K562 (cell line): Measurements from ENCODE around the gene INPP5K. TPM values are rescaled to one million over a fixed set of nuclear protein-coding genes. Genes with fewer than 3 reads are reported as not detected.
A peak's percentile ranks its signal among the peaks of the same experiment; 100 is the strongest.

Source experiments
- ATF7 ChIP-seq: fragments of 450-650 bp; IDR thresholded peaks from 2 replicates; pipeline ENCODE4 v1.7.1; 2014; ENCODE audit warnings: mild to moderate bottlenecking, moderate library complexity
- CBFA2T2 ChIP-seq: fragments of 450-650 bp; conservative IDR thresholded peaks from 2 replicates; pipeline ENCODE4 v1.6.1; 2017; ENCODE audit warnings: mild to moderate bottlenecking
- CREB3 ChIP-seq: fragments of 450-650 bp; conservative IDR thresholded peaks from 2 replicates; pipeline ENCODE4 v1.6.1; 2016; ENCODE audit warnings: missing genetic modification characterization, low read depth, mild to moderate bottlenecking, missing compliant biosample characterization, moderate library complexity
- DPF2 ChIP-seq: fragments of 450-650 bp; IDR thresholded peaks from 2 replicates; pipeline ENCODE4 v1.6.1; 2016
- E2F3 ChIP-seq: fragments of 250-450 bp; sonication (Bioruptor Pico); IDR thresholded peaks from 2 replicates; pipeline ENCODE4 v1.4.0; 2020; ENCODE audit warnings: mild to moderate bottlenecking
- EGR1 ChIP-seq: fragments of 450-650 bp; conservative IDR thresholded peaks from 2 replicates; pipeline ENCODE4 v1.6.1; 2017; ENCODE audit warnings: mild to moderate bottlenecking
- FOSL1 ChIP-seq: fragments of 200-800 bp; sonication (Bioruptor generic); conservative IDR thresholded peaks from 2 replicates; pipeline ENCODE4 v1.6.1; 2016; ENCODE audit warnings: missing genetic modification characterization, missing compliant biosample characterization
- GTF2A2 ChIP-seq: IDR thresholded peaks from 2 replicates; pipeline ENCODE4 v1.6.1; 2016; ENCODE audit warnings: mild to moderate bottlenecking, missing genetic modification characterization, missing compliant biosample characterization
- HDAC6 ChIP-seq: IDR thresholded peaks from 2 replicates; pipeline ENCODE4 v1.6.1; 2012; ENCODE audit warnings: low read depth, mild to moderate bottlenecking, control low read depth, inconsistent platforms, low read length, moderate library complexity
- ILK ChIP-seq: fragments of 450-650 bp; IDR thresholded peaks from 2 replicates; pipeline ENCODE4 v1.6.1; 2016; ENCODE audit warnings: missing genetic modification characterization, low read depth, mild to moderate bottlenecking, missing compliant biosample characterization, moderate library complexity, borderline replicate concordance
- KDM4B ChIP-seq, 2 experiments: fragments of 450-650 bp in 1 of 2; sonication (generic) in 1 of 2; IDR thresholded peaks; 2 replicates each; pipeline ENCODE4 v1.6.1; 2016 to 2017; ENCODE audit warnings: borderline replicate concordance in 2 of 2, antibody characterized with exemption in 1 of 2, low read depth in 1 of 2, mild to moderate bottlenecking in 1 of 2
- KLF10 ChIP-seq: fragments of 250-450 bp; sonication (Bioruptor Pico); IDR thresholded peaks from 2 replicates; pipeline ENCODE4 v1.6.1; 2021; ENCODE audit warnings: matching md5 sums
- MTA3 ChIP-seq: fragments of 450-650 bp; formaldehyde crosslinking; IDR thresholded peaks from 2 replicates; pipeline ENCODE4 v1.6.1; 2017; ENCODE audit warnings: mild to moderate bottlenecking, borderline replicate concordance
- NBN ChIP-seq: fragments of 450-650 bp; IDR thresholded peaks from 2 replicates; pipeline ENCODE4 v1.6.1; 2016; ENCODE audit warnings: low read depth, mild to moderate bottlenecking
- NCOA1 ChIP-seq: fragments of 450-650 bp; IDR thresholded peaks from 2 replicates; pipeline ENCODE4 v1.6.1; 2016; ENCODE audit warnings: low read depth
- PKNOX1 ChIP-seq: fragments of 450-650 bp; IDR thresholded peaks from 2 replicates; pipeline ENCODE4 v1.6.1; 2016
- POLR2AphosphoS5 ChIP-seq: IDR thresholded peaks from 2 replicates; pipeline ENCODE4 v1.6.1; 2011; ENCODE audit warnings: mild to moderate bottlenecking, low read depth, low read length, moderate library complexity; ENCODE audit not compliant: control insufficient read depth, insufficient read depth
- SOX6 ChIP-seq: fragments of 450-650 bp; IDR thresholded peaks from 2 replicates; pipeline ENCODE4 v1.6.1; 2014; ENCODE audit warnings: mild to moderate bottlenecking
- TAF9B ChIP-seq: fragments of 450-650 bp; IDR thresholded peaks from 2 replicates; pipeline ENCODE4 v1.6.1; 2018; ENCODE audit warnings: mild to moderate bottlenecking; ENCODE audit not compliant: partially characterized antibody
- TEAD4 ChIP-seq, 2 experiments: sonication (generic) in 1 of 2; formaldehyde crosslinking in 1 of 2; IDR thresholded peaks; 2 replicates each; pipeline versions ENCODE4 v1.6.1 to v1.8.0; 2012 to 2022; ENCODE audit warnings: borderline replicate concordance in 1 of 2, inconsistent platforms in 1 of 2, low read length in 1 of 2, mild to moderate bottlenecking in 1 of 2, missing genetic modification reagents in 1 of 2
- THRA ChIP-seq: fragments of 450-650 bp; IDR thresholded peaks from 2 replicates; pipeline ENCODE4 v1.6.1; 2017; ENCODE audit warnings: mild to moderate bottlenecking, moderate library complexity
- ZBTB2 ChIP-seq: fragments of 450-650 bp; IDR thresholded peaks from 2 replicates; pipeline ENCODE4 v1.6.1; 2016; ENCODE audit warnings: antibody characterized with exemption
- ZFX ChIP-seq: sonication (generic); formaldehyde crosslinking; IDR thresholded peaks from 2 replicates; pipeline ENCODE4 v1.8.0; 2022; ENCODE audit warnings: mild to moderate bottlenecking, missing genetic modification reagents, moderate library complexity
- ZNF24 ChIP-seq: fragments of 450-650 bp; IDR thresholded peaks from 2 replicates; pipeline ENCODE4 v1.6.1; 2016
- polyA plus RNA-seq, 8 experiments: library from polyadenylated mRNA; depleted of rRNA in 4 of 8; stranded (reverse) in 5 of 8; unstranded in 3 of 8; fragments of >200 nt; fragmentation: Nextera tagmentation in 2 of 8; fragmentation: Illumina TruSeq in 1 of 8; extraction: Ambion mirVana in 2 of 8; extraction: Trizol in 1 of 8; gene quantifications; 2 replicates each; pipeline versions ENCODE4 v1.2.1 to v1.2.3, GENCODE V29; 2011 to 2014; ENCODE audit warnings: inconsistent platforms in 1 of 8, missing spikeins in 1 of 8
- total RNA-seq, 7 experiments: library from RNA; depleted of rRNA in 6 of 7; stranded (reverse); fragments of >200 nt in 6 of 7; fragmentation: Illumina TruSeq in 2 of 7; extraction: Trizol in 2 of 7; gene quantifications; 2 replicates each; pipeline versions ENCODE4 v1.2.1 to v1.2.3, GENCODE V29; 2011 to 2021; ENCODE audit warnings: low replicate concordance in 1 of 7

Gene INPP5K
- total and polyA plus RNA-seq, 9 of the 15 experiments (the other 6 are each of a cell fraction or from before 2014, with no cell fraction given) = 0.63 to 15.1 (median 10.1) TPM

GRCh38 chr17:1490643-1491442, 25.6 kb downstream of the INPP5K start (continued):
- TF ChIP-seq KDM4B (IDR thresholded peaks at IDR 0.05; ENCODE audit: borderline replicate concordance in 2 of 2, low read depth in 1 of 2) = no peak
- TF ChIP-seq PKNOX1 = peak; percentile 44; the same call in 1 of the 2 replicates
- peak; percentile 40; the same call in 1 of the 2 replicates for TF ChIP-seq NCOA1
- TF ChIP-seq MTA3 = peak; percentile 81
- TF ChIP-seq CREB3 = no peak
- TF ChIP-seq CBFA2T2 = peak; percentile 90
- no peak for TF ChIP-seq E2F3 (CRISPR knock-in tag)
- peak; percentile 52; the same call in 1 of the 2 replicates for TF ChIP-seq ZBTB2
- peak; percentile 68 for TF ChIP-seq ZFX (CRISPR knock-in tag)
- peak; percentile 78 for TF ChIP-seq ZNF24
- TF ChIP-seq ILK (tag) = no peak
- TF ChIP-seq FOSL1 (tag) = no peak
- peak; percentile 82 for TF ChIP-seq TEAD4 (IDR thresholded peaks at IDR 0.05; ENCODE audit: low read length)
- no peak for TF ChIP-seq TEAD4 (CRISPR knock-in tag; IDR thresholded peaks at IDR 0.05; ENCODE audit: borderline replicate concordance)
- no peak for TF ChIP-seq HDAC6
- TF ChIP-seq NBN = 0 out of 2 replicates have a peak, but pooled peaks have one; percentile 64
- TF ChIP-seq POLR2AphosphoS5 = peak; percentile 68; the same call in 1 of the 2 replicates
- TF ChIP-seq SOX6 = peak; percentile 67
- TF ChIP-seq EGR1 = peak; percentile 25; the same call in 1 of the 2 replicates
- peak; percentile 57; the same call in 1 of the 2 replicates for TF ChIP-seq ATF7
- peak; percentile 90 for TF ChIP-seq DPF2
- no peak for TF ChIP-seq THRA
- TF ChIP-seq TAF9B = peak; percentile 74
- no peak for TF ChIP-seq GTF2A2 (tag)
- no peak for TF ChIP-seq KLF10 (CRISPR knock-in tag)
